ENCODE data around the gene ZNF385D. TPM values are rescaled to one million over a fixed set of nuclear protein-coding genes. Genes with fewer than 3 reads are reported as not detected.

ZNF385D gene
- total RNA-seq, 4 donors from 2014 or later = 2.7 to 41.4 (median 8.8) TPM

- TF ChIP-seq, protein P1, sequence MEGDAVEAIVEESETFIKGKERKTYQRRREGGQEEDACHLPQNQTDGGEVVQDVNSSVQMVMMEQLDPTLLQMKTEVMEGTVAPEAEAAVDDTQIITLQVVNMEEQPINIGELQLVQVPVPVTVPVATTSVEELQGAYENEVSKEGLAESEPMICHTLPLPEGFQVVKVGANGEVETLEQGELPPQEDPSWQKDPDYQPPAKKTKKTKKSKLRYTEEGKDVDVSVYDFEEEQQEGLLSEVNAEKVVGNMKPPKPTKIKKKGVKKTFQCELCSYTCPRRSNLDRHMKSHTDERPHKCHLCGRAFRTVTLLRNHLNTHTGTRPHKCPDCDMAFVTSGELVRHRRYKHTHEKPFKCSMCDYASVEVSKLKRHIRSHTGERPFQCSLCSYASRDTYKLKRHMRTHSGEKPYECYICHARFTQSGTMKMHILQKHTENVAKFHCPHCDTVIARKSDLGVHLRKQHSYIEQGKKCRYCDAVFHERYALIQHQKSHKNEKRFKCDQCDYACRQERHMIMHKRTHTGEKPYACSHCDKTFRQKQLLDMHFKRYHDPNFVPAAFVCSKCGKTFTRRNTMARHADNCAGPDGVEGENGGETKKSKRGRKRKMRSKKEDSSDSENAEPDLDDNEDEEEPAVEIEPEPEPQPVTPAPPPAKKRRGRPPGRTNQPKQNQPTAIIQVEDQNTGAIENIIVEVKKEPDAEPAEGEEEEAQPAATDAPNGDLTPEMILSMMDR (IDR thresholded peaks at IDR 0.05) = no peak
- ATAC-seq (ENCODE audit: low FRiP score) (no peak), DNase-seq (ENCODE audit: low spot score) (no peak)
Measured at GRCh38 chr3:21377071-21377769, 373.8 kb downstream of the ZNF385D start.

- no peak for ATAC-seq (ENCODE audit: low FRiP score)
- TF ChIP-seq, protein P1 (IDR thresholded peaks at IDR 0.05) = no peak
- DNase-seq (ENCODE audit: low spot score) = no peak
Measured at GRCh38 chr3:21372316-21372715, 378.7 kb downstream of the ZNF385D start.

Measured in omental fat pad (tissue), 4 donors.